GM23338 (cell line): ENCODE results near the gene HABP4. TPM values are rescaled to one million over a fixed set of nuclear protein-coding genes. Genes with fewer than 3 reads are reported as not detected.
A peak's percentile ranks its signal among the peaks of the same experiment; 100 is the strongest.

ENCODE experiments used
- ATAC-seq: fragments of 200-7000 bp; cut with Tn5 transposase; 3 replicates; pipeline ENCODE4 v1.9.1; 2020
- DNase-seq: peaks from one replicate; pipeline ENCODE4 v3.0.0-alpha.2; 2015; ENCODE audit warnings: low spot score
- H2AFZ ChIP-seq: fragments of 200-600 bp; sonication (generic); 2 replicates; pipeline ENCODE4 v1.8.0; 2016; ENCODE audit warnings: antibody characterized with exemption, mild to moderate bottlenecking, moderate library complexity
- H3F3A ChIP-seq: fragments of 200-600 bp; sonication (generic); replicated peaks from 2 replicates; pipeline ENCODE4 v1.8.0; 2017; ENCODE audit warnings: antibody characterized with exemption, mixed run types, low read depth
- H3K27ac ChIP-seq: fragments of 200-600 bp; sonication (generic); 2 replicates; pipeline ENCODE4 v1.6.1; 2016; ENCODE audit warnings: low read depth
- H3K27me3 ChIP-seq: fragments of 200-600 bp; sonication (generic); 2 replicates; pipeline ENCODE4 v1.8.0; 2016; ENCODE audit warnings: mild to moderate bottlenecking, mixed run types, moderate library complexity; ENCODE audit not compliant: insufficient read depth
- H3K36me3 ChIP-seq: fragments of 200-600 bp; sonication (generic); 2 replicates; pipeline ENCODE4 v1.8.0; 2016; ENCODE audit warnings: mild to moderate bottlenecking; ENCODE audit not compliant: insufficient read depth
- H3K4me1 ChIP-seq: fragments of 200-600 bp; sonication (generic); 2 replicates; pipeline ENCODE4 v1.8.0; 2016; ENCODE audit warnings: mild to moderate bottlenecking, moderate library complexity; ENCODE audit not compliant: insufficient read depth
- H3K4me2 ChIP-seq: fragments of 200-600 bp; sonication (generic); 2 replicates; pipeline ENCODE4 v1.7.1; 2017; ENCODE audit warnings: mixed run types
- H3K4me3 ChIP-seq: fragments of 200-600 bp; sonication (generic); 2 replicates; pipeline ENCODE4 v1.6.1; 2016; ENCODE audit warnings: mixed run types
- H3K79me2 ChIP-seq: fragments of 200-600 bp; sonication (generic); replicated peaks from 2 replicates; pipeline ENCODE4 v1.8.0; 2017; ENCODE audit warnings: mild to moderate bottlenecking; ENCODE audit not compliant: insufficient read depth
- H3K9me2 ChIP-seq: fragments of 200-600 bp; sonication (generic); 2 replicates; pipeline ENCODE4 v1.8.0; 2017; ENCODE audit not compliant: insufficient read depth
- H4K20me1 ChIP-seq: fragments of 200-600 bp; sonication (generic); replicated peaks from 2 replicates; pipeline ENCODE4 v1.8.0; 2017; ENCODE audit warnings: mild to moderate bottlenecking; ENCODE audit not compliant: insufficient read depth
- H3K27ac Mint-ChIP-seq: 2 replicates; pipeline ENCODE4 v1.8.0; 2020; ENCODE audit warnings: inconsistent platforms, mild to moderate bottlenecking, moderate library complexity, mixed read lengths
- H3K27me3 Mint-ChIP-seq: 3 replicates; pipeline ENCODE4 v1.8.0; 2022; ENCODE audit warnings: low read depth, mild to moderate bottlenecking, moderate library complexity, mixed read lengths, inconsistent platforms; ENCODE audit not compliant: insufficient read depth, poor library complexity
- H3K36me3 Mint-ChIP-seq: 3 replicates; pipeline ENCODE4 v1.8.0; 2021; ENCODE audit warnings: low read depth, mild to moderate bottlenecking, inconsistent platforms, moderate library complexity, mixed read lengths
- H3K4me1 Mint-ChIP-seq: 3 replicates; pipeline ENCODE4 v1.8.0; 2020; ENCODE audit warnings: mild to moderate bottlenecking, inconsistent platforms, mixed read lengths
- H3K4me3 Mint-ChIP-seq: 3 replicates; pipeline ENCODE4 v1.8.0; 2021; ENCODE audit warnings: moderate library complexity, mild to moderate bottlenecking, inconsistent platforms, mixed read lengths
- H3K9me3 Mint-ChIP-seq: 3 replicates; pipeline ENCODE4 v1.8.0; 2020; ENCODE audit warnings: moderate library complexity, mild to moderate bottlenecking, inconsistent platforms, mixed read lengths
- CREB1 ChIP-seq: fragments of 250-450 bp; sonication (Bioruptor Pico); IDR thresholded peaks from 2 replicates; pipeline ENCODE4 v1.5.0; 2020; ENCODE audit warnings: low read depth, mild to moderate bottlenecking, moderate library complexity
- EZH2 ChIP-seq: fragments of 200-600 bp; sonication (generic); IDR thresholded peaks from one replicate; pipeline ENCODE4 v1.8.0; 2017; ENCODE audit warnings: antibody characterized with exemption, mild to moderate bottlenecking, low read depth; ENCODE audit not compliant: unreplicated experiment
- EZH2phosphoT487 ChIP-seq: fragments of 200-600 bp; sonication (generic); IDR thresholded peaks from one replicate; pipeline ENCODE4 v1.8.1; 2018; ENCODE audit warnings: antibody characterized with exemption; ENCODE audit not compliant: unreplicated experiment
- JUNB ChIP-seq: IDR thresholded peaks from one replicate; pipeline ENCODE4 v1.6.1; 2016; ENCODE audit warnings: antibody characterized with exemption; ENCODE audit not compliant: unreplicated experiment
- NANOG ChIP-seq: IDR thresholded peaks from 2 replicates; pipeline ENCODE4 v1.6.1; 2016; ENCODE audit warnings: antibody characterized with exemption, borderline replicate concordance
- POLR2AphosphoS5 ChIP-seq: IDR thresholded peaks from 2 replicates; pipeline ENCODE4 v1.6.1; 2016; ENCODE audit warnings: antibody characterized with exemption, low read depth
- STAT1 ChIP-seq: IDR thresholded peaks from one replicate; pipeline ENCODE4 v1.6.1; 2016; ENCODE audit warnings: antibody characterized with exemption; ENCODE audit not compliant: unreplicated experiment
- ZNF114 ChIP-seq: fragments of 250-450 bp; sonication (Bioruptor Pico); IDR thresholded peaks from 2 replicates; pipeline ENCODE4 v1.5.0; 2020; ENCODE audit warnings: mild to moderate bottlenecking, moderate library complexity
- ZNF331 ChIP-seq: fragments of 250-450 bp; sonication (Bioruptor Pico); IDR thresholded peaks from 2 replicates; pipeline ENCODE4 v1.5.0; 2020; ENCODE audit warnings: low read depth, mild to moderate bottlenecking, moderate library complexity
- polyA plus RNA-seq: library from polyadenylated mRNA; unstranded; fragments of >200 nt; fragmentation: Nextera tagmentation; extraction: Ambion mirVana; gene quantifications from 2 replicates; pipeline ENCODE4 v1.2.1, GENCODE V29; 2016
- total RNA-seq: library from RNA; depleted of rRNA; stranded (reverse); fragments of >200 nt; shearing (Covaris generic); gene quantifications from 2 replicates; pipeline ENCODE4 v1.2.3, GENCODE V29; 2014
- TF ChIP-seq, protein P1 (sequence below): IDR thresholded peaks from 2 replicates; pipeline ENCODE4 v1.6.1; 2016; ENCODE audit warnings: antibody characterized with exemption
- TF ChIP-seq, protein P2 (sequence below): IDR thresholded peaks from one replicate; pipeline ENCODE4 v1.6.1; 2018; ENCODE audit warnings: antibody characterized with exemption; ENCODE audit not compliant: unreplicated experiment
- TF ChIP-seq, protein P3 (sequence below): fragments of 250-450 bp; sonication (Bioruptor Pico); IDR thresholded peaks from 2 replicates; pipeline ENCODE4 v1.5.0; 2020; ENCODE audit warnings: mild to moderate bottlenecking, moderate library complexity
- TF ChIP-seq, protein P4 (sequence below), 2 experiments: fragments of 200-600 bp in 1 of 2; sonication (generic) in 1 of 2; conservative IDR thresholded peaks; 2 replicates each; pipeline versions ENCODE4 v1.5.1 to v1.6.1; 2016 to 2017; ENCODE audit warnings: antibody characterized with exemption in 2 of 2, low read depth in 2 of 2, mild to moderate bottlenecking in 2 of 2, moderate library complexity in 1 of 2

HABP4 gene
- total and polyA plus RNA-seq, 2 experiments from 2014 or later = 8.8 to 9.9 TPM

DNA sequence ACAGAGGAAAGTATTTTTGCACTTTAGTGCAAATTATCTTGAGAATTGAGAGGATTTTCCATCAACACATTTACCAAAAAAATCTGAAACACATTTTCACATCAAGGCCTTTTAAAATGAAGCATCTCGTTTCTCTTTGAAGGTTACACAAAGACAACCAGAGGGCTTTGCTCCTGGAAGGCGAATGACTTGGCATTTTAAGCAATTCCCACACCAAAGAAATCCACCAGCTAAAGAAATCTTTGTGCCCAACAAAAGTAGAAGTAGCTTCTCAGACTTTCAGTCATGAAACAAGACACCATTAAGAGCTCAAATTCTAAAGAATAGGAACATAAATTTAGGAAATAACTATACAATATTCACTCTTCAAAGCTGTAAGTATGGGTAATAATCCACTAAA lies 59.9 kb downstream of the HABP4 start:
- Histone ChIP-seq H3K4me2 (peak overlapping the region; percentile 17; the same call in 1 of the 2 replicates), H3K36me3 (0 out of 2 replicates have a peak, but pooled peaks cover 2% of the 10 kb centered on the region), H3F3A (no peaks in the 10 kb centered on the region), H3K79me2 (no peaks in the 10 kb centered on the region), H3K27ac (peak overlapping the region; percentile 24), H3K9me2 (no peaks in the 10 kb centered on the region), H3K4me1 (peaks cover 25% of the 10 kb centered on the region; the same call in 1 of the 2 replicates), H4K20me1 (no peaks in the 10 kb centered on the region), H3K27me3 (no peaks in the 10 kb centered on the region), H3K4me3 (0 out of 2 replicates have a peak overlapping the region, but pooled peaks have one; percentile 5), H2AFZ (no peak overlapping the region)
- no peak overlapping the region for H3K4me3 Mint-ChIP-seq
- H3K9me3 Mint-ChIP-seq = no peaks in the 10 kb centered on the region
- ATAC-seq (no peak), DNase-seq (no peak)
- H3K36me3 Mint-ChIP-seq = peaks cover 38% of the 10 kb centered on the region
- peaks cover 12% of the 10 kb centered on the region for H3K4me1 Mint-ChIP-seq
- TF ChIP-seq NANOG (no peak), ZNF331 (CRISPR knock-in tag) (no peak), EZH2phosphoT487 (no peak), EZH2 (no peak), POLR2AphosphoS5 (no peak), CREB1 (CRISPR knock-in tag) (no peak), STAT1 (no peak), ZNF114 (CRISPR knock-in tag) (no peak), JUNB (no peak)
- TF ChIP-seq, protein P1, sequence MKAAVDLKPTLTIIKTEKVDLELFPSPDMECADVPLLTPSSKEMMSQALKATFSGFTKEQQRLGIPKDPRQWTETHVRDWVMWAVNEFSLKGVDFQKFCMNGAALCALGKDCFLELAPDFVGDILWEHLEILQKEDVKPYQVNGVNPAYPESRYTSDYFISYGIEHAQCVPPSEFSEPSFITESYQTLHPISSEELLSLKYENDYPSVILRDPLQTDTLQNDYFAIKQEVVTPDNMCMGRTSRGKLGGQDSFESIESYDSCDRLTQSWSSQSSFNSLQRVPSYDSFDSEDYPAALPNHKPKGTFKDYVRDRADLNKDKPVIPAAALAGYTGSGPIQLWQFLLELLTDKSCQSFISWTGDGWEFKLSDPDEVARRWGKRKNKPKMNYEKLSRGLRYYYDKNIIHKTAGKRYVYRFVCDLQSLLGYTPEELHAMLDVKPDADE = no peak
- TF ChIP-seq, protein P2, sequence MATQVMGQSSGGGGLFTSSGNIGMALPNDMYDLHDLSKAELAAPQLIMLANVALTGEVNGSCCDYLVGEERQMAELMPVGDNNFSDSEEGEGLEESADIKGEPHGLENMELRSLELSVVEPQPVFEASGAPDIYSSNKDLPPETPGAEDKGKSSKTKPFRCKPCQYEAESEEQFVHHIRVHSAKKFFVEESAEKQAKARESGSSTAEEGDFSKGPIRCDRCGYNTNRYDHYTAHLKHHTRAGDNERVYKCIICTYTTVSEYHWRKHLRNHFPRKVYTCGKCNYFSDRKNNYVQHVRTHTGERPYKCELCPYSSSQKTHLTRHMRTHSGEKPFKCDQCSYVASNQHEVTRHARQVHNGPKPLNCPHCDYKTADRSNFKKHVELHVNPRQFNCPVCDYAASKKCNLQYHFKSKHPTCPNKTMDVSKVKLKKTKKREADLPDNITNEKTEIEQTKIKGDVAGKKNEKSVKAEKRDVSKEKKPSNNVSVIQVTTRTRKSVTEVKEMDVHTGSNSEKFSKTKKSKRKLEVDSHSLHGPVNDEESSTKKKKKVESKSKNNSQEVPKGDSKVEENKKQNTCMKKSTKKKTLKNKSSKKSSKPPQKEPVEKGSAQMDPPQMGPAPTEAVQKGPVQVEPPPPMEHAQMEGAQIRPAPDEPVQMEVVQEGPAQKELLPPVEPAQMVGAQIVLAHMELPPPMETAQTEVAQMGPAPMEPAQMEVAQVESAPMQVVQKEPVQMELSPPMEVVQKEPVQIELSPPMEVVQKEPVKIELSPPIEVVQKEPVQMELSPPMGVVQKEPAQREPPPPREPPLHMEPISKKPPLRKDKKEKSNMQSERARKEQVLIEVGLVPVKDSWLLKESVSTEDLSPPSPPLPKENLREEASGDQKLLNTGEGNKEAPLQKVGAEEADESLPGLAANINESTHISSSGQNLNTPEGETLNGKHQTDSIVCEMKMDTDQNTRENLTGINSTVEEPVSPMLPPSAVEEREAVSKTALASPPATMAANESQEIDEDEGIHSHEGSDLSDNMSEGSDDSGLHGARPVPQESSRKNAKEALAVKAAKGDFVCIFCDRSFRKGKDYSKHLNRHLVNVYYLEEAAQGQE = no peak
- TF ChIP-seq, protein P3, sequence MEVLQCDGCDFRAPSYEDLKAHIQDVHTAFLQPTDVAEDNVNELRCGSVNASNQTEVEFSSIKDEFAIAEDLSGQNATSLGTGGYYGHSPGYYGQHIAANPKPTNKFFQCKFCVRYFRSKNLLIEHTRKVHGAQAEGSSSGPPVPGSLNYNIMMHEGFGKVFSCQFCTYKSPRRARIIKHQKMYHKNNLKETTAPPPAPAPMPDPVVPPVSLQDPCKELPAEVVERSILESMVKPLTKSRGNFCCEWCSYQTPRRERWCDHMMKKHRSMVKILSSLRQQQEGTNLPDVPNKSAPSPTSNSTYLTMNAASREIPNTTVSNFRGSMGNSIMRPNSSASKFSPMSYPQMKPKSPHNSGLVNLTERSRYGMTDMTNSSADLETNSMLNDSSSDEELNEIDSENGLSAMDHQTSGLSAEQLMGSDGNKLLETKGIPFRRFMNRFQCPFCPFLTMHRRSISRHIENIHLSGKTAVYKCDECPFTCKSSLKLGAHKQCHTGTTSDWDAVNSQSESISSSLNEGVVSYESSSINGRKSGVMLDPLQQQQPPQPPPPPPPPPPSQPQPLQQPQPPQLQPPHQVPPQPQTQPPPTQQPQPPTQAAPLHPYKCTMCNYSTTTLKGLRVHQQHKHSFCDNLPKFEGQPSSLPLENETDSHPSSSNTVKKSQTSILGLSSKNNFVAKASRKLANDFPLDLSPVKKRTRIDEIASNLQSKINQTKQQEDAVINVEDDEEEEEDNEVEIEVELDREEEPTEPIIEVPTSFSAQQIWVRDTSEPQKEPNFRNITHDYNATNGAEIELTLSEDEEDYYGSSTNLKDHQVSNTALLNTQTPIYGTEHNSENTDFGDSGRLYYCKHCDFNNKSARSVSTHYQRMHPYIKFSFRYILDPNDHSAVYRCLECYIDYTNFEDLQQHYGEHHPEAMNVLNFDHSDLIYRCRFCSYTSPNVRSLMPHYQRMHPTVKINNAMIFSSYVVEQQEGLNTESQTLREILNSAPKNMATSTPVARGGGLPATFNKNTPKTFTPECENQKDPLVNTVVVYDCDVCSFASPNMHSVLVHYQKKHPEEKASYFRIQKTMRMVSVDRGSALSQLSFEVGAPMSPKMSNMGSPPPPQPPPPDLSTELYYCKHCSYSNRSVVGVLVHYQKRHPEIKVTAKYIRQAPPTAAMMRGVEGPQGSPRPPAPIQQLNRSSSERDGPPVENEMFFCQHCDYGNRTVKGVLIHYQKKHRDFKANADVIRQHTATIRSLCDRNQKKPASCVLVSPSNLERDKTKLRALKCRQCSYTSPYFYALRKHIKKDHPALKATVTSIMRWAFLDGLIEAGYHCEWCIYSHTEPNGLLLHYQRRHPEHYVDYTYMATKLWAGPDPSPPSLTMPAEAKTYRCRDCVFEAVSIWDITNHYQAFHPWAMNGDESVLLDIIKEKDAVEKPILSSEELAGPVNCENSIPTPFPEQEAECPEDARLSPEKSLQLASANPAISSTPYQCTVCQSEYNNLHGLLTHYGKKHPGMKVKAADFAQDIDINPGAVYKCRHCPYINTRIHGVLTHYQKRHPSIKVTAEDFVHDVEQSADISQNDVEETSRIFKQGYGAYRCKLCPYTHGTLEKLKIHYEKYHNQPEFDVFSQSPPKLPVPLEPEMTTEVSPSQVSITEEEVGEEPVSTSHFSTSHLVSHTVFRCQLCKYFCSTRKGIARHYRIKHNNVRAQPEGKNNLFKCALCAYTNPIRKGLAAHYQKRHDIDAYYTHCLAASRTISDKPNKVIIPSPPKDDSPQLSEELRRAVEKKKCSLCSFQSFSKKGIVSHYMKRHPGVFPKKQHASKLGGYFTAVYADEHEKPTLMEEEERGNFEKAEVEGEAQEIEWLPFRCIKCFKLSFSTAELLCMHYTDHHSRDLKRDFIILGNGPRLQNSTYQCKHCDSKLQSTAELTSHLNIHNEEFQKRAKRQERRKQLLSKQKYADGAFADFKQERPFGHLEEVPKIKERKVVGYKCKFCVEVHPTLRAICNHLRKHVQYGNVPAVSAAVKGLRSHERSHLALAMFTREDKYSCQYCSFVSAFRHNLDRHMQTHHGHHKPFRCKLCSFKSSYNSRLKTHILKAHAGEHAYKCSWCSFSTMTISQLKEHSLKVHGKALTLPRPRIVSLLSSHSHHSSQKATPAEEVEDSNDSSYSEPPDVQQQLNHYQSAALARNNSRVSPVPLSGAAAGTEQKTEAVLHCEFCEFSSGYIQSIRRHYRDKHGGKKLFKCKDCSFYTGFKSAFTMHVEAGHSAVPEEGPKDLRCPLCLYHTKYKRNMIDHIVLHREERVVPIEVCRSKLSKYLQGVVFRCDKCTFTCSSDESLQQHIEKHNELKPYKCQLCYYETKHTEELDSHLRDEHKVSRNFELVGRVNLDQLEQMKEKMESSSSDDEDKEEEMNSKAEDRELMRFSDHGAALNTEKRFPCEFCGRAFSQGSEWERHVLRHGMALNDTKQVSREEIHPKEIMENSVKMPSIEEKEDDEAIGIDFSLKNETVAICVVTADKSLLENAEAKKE (CRISPR knock-in tag) = no peak
- TF ChIP-seq, protein P4, sequence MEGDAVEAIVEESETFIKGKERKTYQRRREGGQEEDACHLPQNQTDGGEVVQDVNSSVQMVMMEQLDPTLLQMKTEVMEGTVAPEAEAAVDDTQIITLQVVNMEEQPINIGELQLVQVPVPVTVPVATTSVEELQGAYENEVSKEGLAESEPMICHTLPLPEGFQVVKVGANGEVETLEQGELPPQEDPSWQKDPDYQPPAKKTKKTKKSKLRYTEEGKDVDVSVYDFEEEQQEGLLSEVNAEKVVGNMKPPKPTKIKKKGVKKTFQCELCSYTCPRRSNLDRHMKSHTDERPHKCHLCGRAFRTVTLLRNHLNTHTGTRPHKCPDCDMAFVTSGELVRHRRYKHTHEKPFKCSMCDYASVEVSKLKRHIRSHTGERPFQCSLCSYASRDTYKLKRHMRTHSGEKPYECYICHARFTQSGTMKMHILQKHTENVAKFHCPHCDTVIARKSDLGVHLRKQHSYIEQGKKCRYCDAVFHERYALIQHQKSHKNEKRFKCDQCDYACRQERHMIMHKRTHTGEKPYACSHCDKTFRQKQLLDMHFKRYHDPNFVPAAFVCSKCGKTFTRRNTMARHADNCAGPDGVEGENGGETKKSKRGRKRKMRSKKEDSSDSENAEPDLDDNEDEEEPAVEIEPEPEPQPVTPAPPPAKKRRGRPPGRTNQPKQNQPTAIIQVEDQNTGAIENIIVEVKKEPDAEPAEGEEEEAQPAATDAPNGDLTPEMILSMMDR (conservative IDR thresholded peaks at IDR 0.05; ENCODE audit: low read depth in 2 of 2) = no peak
- peaks cover 3% of the 10 kb centered on the region for H3K27me3 Mint-ChIP-seq
- H3K27ac Mint-ChIP-seq = peak overlapping the region; percentile 95
